SU-DHL-6 (cell line): ENCODE results near the gene CCDC180.

Experiments
- H2AFZ ChIP-seq: fragments of 200-600 bp; sonication (generic); 2 replicates; pipeline ENCODE4 v1.6.1; 2014; ENCODE audit warnings: low read depth, mild to moderate bottlenecking, moderate library complexity, mixed read lengths, antibody characterized with exemption, low read length; ENCODE audit not compliant: severe bottlenecking
- H3F3A ChIP-seq: fragments of 200-600 bp; shearing (Covaris generic); 2 replicates; pipeline ENCODE4 v1.6.0; 2016; ENCODE audit warnings: antibody characterized with exemption, mild to moderate bottlenecking; ENCODE audit not compliant: insufficient read depth
- H3K27ac ChIP-seq: fragments of 200-600 bp; sonication (generic); 2 replicates; pipeline ENCODE4 v1.5.1; 2016; ENCODE audit warnings: low read depth, mild to moderate bottlenecking, low read length, moderate library complexity, mixed read lengths
- H3K27me3 ChIP-seq: fragments of 200-600 bp; sonication (generic), shearing (Covaris generic); 2 replicates; pipeline ENCODE4 v1.6.0; 2014; ENCODE audit warnings: mild to moderate bottlenecking, low read length
- H3K36me3 ChIP-seq: fragments of 200-600 bp; sonication (generic); 2 replicates; pipeline ENCODE4 v1.6.1; 2014; ENCODE audit warnings: mild to moderate bottlenecking, low read length, mixed read lengths
- H3K4me2 ChIP-seq: fragments of 300-600, 200-600 bp; shearing (Covaris generic), sonication (generic); 2 replicates; pipeline ENCODE4 v1.6.0; 2014; ENCODE audit warnings: low read length, low read depth, mild to moderate bottlenecking; ENCODE audit not compliant: poor library complexity, severe bottlenecking
- H3K4me3 ChIP-seq: fragments of 200-600 bp; sonication (generic); 2 replicates; pipeline ENCODE4 v1.5.1; 2014; ENCODE audit warnings: antibody characterized with exemption, low read length, mild to moderate bottlenecking, mixed read lengths; ENCODE audit not compliant: insufficient read depth, poor library complexity, severe bottlenecking
- H3K79me2 ChIP-seq: fragments of 200-600 bp; sonication (generic); 2 replicates; pipeline ENCODE4 v1.6.1; 2014; ENCODE audit warnings: mild to moderate bottlenecking, low read length, moderate library complexity; ENCODE audit not compliant: insufficient read depth
- H3K9ac ChIP-seq: fragments of 200-600 bp; sonication (generic); 2 replicates; pipeline ENCODE4 v1.7.0; 2014; ENCODE audit warnings: mild to moderate bottlenecking, low read length
- H3K9me2 ChIP-seq: fragments of 200-600 bp; sonication (generic); replicated peaks from 2 replicates; pipeline ENCODE4 v1.6.1; 2014; ENCODE audit warnings: low read length; ENCODE audit not compliant: insufficient read depth
- H3K9me3 ChIP-seq: fragments of 200-600 bp; sonication (generic); 2 replicates; pipeline ENCODE4 v1.6.1; 2014; ENCODE audit warnings: low read length, mixed read lengths; ENCODE audit not compliant: insufficient read depth
- H4K20me1 ChIP-seq: fragments of 200-600 bp; sonication (generic); 2 replicates; pipeline ENCODE4 v1.6.1; 2014; ENCODE audit warnings: low read depth, mild to moderate bottlenecking, antibody characterized with exemption, low read length, moderate library complexity, mixed read lengths
- EZH2phosphoT487 ChIP-seq: fragments of 200-600 bp; sonication (generic), shearing (Covaris generic); conservative IDR thresholded peaks from 2 replicates; pipeline ENCODE4 v1.6.1; 2018; ENCODE audit warnings: mild to moderate bottlenecking, antibody characterized with exemption, low read length, moderate library complexity, mixed read lengths
- TF ChIP-seq, protein P1 (sequence below): fragments of 200-600 bp; sonication (generic); IDR thresholded peaks from one replicate; pipeline ENCODE4 v1.5.1; 2017; ENCODE audit warnings: antibody characterized with exemption, mild to moderate bottlenecking, low read length, moderate library complexity; ENCODE audit not compliant: insufficient read depth, poor library complexity, severe bottlenecking

CCDC180 gene

DNA sequence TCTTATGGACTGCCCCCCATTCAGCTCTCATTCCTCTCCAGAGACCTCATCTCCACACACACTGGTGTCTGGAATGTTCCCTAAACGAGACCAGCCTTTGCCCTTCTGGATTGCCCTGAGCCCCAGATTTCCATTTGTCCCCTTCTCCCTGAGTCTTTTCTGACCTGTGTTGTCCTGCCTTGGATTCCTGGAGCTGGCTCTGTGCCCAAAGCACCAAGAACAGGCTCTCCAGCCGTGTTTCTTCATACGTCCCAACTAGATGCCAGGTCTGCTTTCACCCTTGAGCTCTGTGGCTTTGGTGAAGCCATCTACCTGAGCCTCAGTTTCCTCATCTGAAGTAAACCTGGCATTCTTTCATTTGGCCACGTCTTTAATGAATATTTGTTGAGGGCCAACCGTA lies 6.3 kb downstream of the CCDC180 start:
- TF ChIP-seq EZH2phosphoT487: no peak
- TF ChIP-seq, protein P1, sequence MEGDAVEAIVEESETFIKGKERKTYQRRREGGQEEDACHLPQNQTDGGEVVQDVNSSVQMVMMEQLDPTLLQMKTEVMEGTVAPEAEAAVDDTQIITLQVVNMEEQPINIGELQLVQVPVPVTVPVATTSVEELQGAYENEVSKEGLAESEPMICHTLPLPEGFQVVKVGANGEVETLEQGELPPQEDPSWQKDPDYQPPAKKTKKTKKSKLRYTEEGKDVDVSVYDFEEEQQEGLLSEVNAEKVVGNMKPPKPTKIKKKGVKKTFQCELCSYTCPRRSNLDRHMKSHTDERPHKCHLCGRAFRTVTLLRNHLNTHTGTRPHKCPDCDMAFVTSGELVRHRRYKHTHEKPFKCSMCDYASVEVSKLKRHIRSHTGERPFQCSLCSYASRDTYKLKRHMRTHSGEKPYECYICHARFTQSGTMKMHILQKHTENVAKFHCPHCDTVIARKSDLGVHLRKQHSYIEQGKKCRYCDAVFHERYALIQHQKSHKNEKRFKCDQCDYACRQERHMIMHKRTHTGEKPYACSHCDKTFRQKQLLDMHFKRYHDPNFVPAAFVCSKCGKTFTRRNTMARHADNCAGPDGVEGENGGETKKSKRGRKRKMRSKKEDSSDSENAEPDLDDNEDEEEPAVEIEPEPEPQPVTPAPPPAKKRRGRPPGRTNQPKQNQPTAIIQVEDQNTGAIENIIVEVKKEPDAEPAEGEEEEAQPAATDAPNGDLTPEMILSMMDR: no peak
- Histone ChIP-seq H3K27ac (no peak overlapping the region), H3K36me3 (no peaks in the 10 kb centered on the region)

DNA sequence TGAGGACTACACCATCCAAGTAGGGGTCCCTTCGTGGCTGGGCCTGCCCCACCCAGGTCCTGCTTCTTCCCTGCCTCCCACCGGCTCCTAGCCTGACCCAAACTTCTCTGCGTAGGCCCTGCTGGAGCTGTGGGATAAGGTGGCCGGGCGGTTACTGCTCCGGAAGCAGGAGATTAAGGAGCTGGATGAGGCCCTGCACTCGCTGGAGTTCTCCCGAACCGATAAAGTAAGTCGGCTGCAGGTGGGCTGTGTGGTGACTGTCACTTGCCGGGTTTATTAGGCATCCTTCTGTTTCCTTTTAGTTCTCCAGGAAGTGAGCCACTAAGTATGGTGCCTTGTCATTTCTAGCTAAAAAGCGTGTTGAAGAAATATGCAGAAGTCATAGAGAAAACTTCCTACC lies 7.0 kb downstream of the CCDC180 start:
- Histone ChIP-seq H2AFZ (no peak overlapping the region), H3K79me2 (no peaks in the 10 kb centered on the region), H3K27me3 (no peaks in the 10 kb centered on the region), H3K4me2 (no peak overlapping the region), H3K9me3 (no peaks in the 10 kb centered on the region), H3K36me3 (no peaks in the 10 kb centered on the region), H3K4me3 (no peak overlapping the region), H3K27ac (no peak overlapping the region), H3F3A (no peaks in the 10 kb centered on the region), H4K20me1 (no peaks in the 10 kb centered on the region), H3K9me2 (no peaks in the 10 kb centered on the region), H3K9ac (no peak overlapping the region)
- TF ChIP-seq, protein P1: no peak
- no peak for TF ChIP-seq EZH2phosphoT487

More for the DNA sequence above, 6.3 kb downstream of the CCDC180 start:
- Histone ChIP-seq H3K79me2 (no peaks in the 10 kb centered on the region), H3F3A (no peaks in the 10 kb centered on the region), H3K9me3 (no peaks in the 10 kb centered on the region), H2AFZ (no peak overlapping the region), H3K4me2 (no peak overlapping the region), H3K4me3 (no peak overlapping the region), H4K20me1 (no peaks in the 10 kb centered on the region), H3K27me3 (no peaks in the 10 kb centered on the region), H3K9ac (no peak overlapping the region), H3K9me2 (no peaks in the 10 kb centered on the region)

DNA sequence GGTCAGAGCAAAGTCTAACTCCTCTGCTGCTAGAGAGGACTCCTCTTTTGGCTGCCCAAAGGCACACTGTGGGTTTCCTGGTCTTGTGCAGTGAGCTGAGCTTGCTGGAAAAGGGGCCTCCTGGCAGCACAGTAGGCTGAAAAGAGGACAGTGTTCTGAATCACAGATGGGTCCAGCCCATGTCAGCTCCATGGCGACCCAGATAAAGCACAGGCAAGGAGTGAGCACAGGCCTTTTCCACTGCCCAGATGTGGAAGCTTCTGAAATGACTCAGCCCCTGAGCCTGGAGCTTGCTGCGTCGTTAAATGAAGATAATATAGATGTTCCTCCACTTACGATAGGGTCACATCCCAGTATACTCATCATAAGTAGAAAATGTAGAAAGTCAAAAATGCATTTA lies 8.1 kb downstream of the CCDC180 start:
- Histone ChIP-seq H3K9me3 (no peaks in the 10 kb centered on the region), H3K27me3 (no peaks in the 10 kb centered on the region), H3K4me2 (no peak overlapping the region), H3K4me3 (no peak overlapping the region), H3K9ac (no peak overlapping the region), H3K79me2 (no peaks in the 10 kb centered on the region), H4K20me1 (no peaks in the 10 kb centered on the region), H3K9me2 (no peaks in the 10 kb centered on the region), H2AFZ (no peak overlapping the region), H3F3A (no peaks in the 10 kb centered on the region), H3K36me3 (no peaks in the 10 kb centered on the region), H3K27ac (no peak overlapping the region)
- TF ChIP-seq, protein P1: no peak
- TF ChIP-seq EZH2phosphoT487: no peak

DNA sequence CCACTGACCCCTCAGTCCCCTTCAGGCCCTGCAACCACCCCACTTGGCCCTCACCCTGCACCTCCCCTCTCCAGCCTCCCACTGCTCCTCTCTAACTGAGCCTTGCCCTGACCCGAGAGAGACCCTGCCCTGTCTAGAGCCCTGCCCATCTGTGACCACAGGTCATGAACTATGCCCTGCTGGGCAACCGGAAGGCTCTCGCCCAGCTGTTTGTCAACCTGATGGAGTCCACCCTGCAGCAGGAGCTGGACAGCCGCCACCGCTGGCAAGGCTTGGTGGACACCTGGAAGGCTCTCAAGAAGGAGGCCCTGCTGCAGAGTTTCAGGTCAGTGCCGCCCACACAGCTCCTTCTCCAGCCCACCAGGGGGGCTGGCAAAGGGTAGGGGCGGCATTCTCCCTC lies 9.4 kb downstream of the CCDC180 start:
- Histone ChIP-seq H3K79me2 (no peaks in the 10 kb centered on the region), H3F3A (no peaks in the 10 kb centered on the region), H3K9me3 (no peaks in the 10 kb centered on the region), H3K27ac (no peak overlapping the region), H3K4me2 (no peak overlapping the region), H3K36me3 (no peaks in the 10 kb centered on the region), H3K27me3 (no peaks in the 10 kb centered on the region), H4K20me1 (no peaks in the 10 kb centered on the region), H3K4me3 (no peak overlapping the region), H3K9me2 (no peaks in the 10 kb centered on the region), H2AFZ (no peak overlapping the region), H3K9ac (no peak overlapping the region)
- no peak for TF ChIP-seq EZH2phosphoT487
- TF ChIP-seq, protein P1: no peak
